T-helper 1 cell treated with Interleukin-12 subunit alpha and Interleukin-12 subunit beta and Interleukin-4 antibody, amounts not matched to agents 30 ng/mL and 1 ng/mL, for 36 hours (primary cell): ENCODE data around the gene GNAS-AS1. TPM values are rescaled to one million over a fixed set of nuclear protein-coding genes. Genes with fewer than 3 reads are reported as not detected.
"Not testable (repeated sequence)": the region's sequence is repeated elsewhere in the genome, so short reads cannot be mapped to it uniquely, and the experiment has no call there.

Source experiments
- intact Hi-C: fragments of 100-400 bp; cut with micrococcal nuclease; formaldehyde crosslinking; loops from one replicate; pipeline ENCODE4 v1.15.1; 2024
- total RNA-seq: library from RNA; stranded (reverse); gene quantifications from 2 replicates; pipeline ENCODE4 v1.2.3, GENCODE V29; 2022

Gene GNAS-AS1
- total RNA-seq, 1 donor from 2014 or later: 1.3 TPM

GRCh38 chr20:58839991-58840747 is 10.5 kb downstream of the GNAS-AS1 start:
- intact Hi-C loops: loop anchor here (1.0 kb wide), 3 partner anchors 193 to 603 kb away; no protein-coding TSS in a partner anchor

DNA sequence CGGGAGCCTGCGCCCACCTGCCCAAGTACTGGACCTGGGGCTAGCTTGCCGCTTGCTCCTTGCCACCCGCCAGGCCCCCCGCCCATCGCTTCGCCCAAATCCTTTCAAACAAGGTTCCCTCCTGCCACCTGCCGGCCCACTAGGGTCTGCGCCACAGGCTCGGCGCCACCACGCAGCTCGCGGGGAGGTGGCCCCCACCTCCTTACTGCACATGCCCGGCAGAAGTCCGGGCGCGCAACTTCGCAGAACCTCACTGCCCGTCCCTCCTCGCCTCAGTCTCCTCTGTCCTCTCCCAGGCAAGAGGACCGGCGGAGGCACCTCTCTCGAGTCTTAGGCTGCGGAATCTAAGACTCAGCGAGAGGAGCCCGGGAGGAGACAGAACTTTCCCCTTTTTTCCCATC is 11.2 kb downstream of the GNAS-AS1 start:
- intact Hi-C loops: loop anchor here (1.0 kb wide), 3 partner anchors 192 to 602 kb away; no protein-coding TSS in a partner anchor

DNA sequence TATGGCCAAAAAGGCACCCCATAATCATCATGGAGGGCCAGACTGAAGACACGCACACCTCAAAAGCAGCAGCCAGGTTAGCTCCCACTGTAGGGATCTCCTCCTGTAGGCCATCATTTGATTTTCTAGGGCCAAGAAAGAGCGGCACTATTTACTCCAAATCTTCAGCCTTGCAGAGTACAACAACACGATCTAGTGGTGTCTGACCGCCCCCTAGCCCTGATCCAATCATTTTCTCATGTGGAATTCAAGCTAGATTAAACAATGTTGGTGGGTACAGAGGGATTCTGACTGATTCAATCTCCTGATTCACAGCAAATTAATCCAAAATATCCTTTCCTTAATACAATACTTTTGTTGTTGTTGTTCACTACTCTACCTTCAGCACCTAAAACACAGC is 12.5 kb downstream of the GNAS-AS1 start:
- intact Hi-C loops: no loop called here

DNA sequence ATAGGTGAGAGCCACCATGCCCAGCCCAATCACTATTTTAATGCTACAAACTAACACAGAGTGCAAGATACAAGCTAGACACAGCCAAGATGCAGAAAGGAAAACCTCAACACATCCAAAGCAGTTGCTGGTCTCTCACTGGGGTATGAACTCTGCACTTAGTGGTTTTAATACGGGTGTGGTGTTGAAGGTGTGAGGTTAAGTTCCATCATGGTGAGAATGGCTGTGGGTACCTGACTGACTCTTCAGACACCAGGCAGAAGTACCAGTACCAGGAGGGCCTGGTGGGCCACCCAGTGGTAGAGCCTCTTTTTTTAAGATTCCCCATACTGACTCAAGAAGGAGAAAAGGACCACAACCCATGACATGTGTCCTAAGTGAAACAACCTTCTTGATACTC is 13.0 kb downstream of the GNAS-AS1 start:
- intact Hi-C loops: no loop called here

GRCh38 chr20:58836616-58837204 is 14.0 kb downstream of the GNAS-AS1 start:
- intact Hi-C loops: no loop called here

DNA sequence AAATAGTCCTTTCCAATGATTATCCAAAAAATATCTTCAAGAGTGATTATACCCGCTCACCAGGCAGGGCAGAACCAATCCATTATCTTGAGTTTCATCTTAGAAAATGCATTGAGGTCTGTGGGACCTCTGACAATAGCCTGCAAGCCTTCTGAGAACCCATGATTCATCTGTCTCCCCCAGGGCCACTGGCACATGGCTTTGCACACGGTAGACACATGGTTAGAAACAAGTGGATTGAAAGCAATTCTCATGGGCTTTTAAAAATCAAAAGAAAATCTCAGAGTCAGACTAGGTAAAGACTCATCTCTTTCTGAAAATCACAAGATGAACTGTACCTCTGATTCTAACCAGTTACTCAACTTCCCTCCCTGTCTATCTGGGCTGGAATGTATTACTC is 15.5 kb downstream of the GNAS-AS1 start:
- intact Hi-C loops: no loop called here

DNA sequence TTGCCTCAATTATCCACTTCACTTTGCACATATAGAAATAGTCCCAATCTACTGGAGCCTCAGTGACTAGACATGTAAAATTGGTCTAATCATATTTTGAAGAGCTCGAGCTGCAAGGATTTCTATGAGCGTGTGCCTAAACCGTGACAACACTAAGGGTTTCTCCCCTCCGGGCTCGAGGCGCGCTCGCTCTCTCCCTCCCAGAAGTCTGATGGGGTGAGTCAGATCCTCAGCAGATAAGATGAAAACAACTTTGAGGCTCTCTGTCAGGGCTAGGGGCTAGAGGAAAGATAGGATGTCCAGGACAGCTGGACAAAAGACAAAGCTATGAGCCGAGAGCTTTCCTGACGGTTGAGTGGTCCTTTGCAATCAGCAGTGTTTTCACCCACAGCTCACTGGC is 16.8 kb downstream of the GNAS-AS1 start:
- intact Hi-C loops: no loop called here

- intact Hi-C loops: no loop called here
Observed at GRCh38 chr20:58832457-58832856, 18.2 kb downstream of the GNAS-AS1 start.

DNA sequence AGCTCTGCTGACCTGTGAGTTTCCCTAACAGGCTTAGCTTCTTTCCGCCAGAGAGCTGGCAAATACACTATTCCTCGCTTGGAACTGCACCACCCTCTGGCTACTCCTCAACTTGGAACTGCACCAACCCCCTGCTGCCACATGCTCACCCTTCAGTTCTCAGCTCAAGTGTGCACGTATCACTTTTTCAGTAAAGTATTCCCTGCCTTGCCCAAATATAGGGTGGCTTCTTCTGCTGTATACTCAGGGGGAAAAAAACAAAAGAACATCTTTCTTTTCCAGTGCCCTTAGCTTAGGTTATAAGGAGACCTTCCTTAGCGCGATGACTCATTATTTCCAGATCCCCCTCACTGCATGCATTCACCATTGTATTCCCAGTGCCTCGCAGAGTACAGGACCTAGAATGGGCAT is 21.2 kb downstream of the GNAS-AS1 start:
- intact Hi-C loops: no loop called here

GRCh38 chr20:58828804-58829203 is 21.9 kb downstream of the GNAS-AS1 start:
- intact Hi-C loops: not testable (repeated sequence)

- intact Hi-C loops: no loop called here
Observed at GRCh38 chr20:58828136-58828535, 22.6 kb downstream of the GNAS-AS1 start.

GRCh38 chr20:58826271-58826670 is 24.4 kb downstream of the GNAS-AS1 start:
- intact Hi-C loops: no loop called here

- intact Hi-C loops: no loop called here
Observed at GRCh38 chr20:58825450-58825849, 25.3 kb downstream of the GNAS-AS1 start.

DNA sequence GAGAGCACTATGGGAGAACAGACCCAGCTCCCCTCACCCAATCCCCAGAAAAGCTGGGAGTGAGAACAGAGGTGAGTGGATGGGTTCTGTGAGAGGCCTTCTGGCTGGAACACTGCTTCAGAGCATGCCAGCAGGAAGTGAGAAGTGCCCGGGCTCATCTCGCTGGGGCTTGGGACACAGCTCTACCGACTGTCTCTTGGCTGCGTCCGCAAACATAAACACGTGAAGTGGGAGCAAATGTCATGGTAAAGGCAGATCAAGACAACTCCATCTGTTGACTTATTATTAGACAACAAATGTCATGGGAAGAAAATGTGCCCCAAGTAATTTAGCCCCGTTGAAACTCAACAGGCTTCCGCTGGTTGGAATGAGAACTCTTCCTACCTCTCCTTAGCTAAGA is 25.9 kb downstream of the GNAS-AS1 start:
- intact Hi-C loops: no loop called here

DNA sequence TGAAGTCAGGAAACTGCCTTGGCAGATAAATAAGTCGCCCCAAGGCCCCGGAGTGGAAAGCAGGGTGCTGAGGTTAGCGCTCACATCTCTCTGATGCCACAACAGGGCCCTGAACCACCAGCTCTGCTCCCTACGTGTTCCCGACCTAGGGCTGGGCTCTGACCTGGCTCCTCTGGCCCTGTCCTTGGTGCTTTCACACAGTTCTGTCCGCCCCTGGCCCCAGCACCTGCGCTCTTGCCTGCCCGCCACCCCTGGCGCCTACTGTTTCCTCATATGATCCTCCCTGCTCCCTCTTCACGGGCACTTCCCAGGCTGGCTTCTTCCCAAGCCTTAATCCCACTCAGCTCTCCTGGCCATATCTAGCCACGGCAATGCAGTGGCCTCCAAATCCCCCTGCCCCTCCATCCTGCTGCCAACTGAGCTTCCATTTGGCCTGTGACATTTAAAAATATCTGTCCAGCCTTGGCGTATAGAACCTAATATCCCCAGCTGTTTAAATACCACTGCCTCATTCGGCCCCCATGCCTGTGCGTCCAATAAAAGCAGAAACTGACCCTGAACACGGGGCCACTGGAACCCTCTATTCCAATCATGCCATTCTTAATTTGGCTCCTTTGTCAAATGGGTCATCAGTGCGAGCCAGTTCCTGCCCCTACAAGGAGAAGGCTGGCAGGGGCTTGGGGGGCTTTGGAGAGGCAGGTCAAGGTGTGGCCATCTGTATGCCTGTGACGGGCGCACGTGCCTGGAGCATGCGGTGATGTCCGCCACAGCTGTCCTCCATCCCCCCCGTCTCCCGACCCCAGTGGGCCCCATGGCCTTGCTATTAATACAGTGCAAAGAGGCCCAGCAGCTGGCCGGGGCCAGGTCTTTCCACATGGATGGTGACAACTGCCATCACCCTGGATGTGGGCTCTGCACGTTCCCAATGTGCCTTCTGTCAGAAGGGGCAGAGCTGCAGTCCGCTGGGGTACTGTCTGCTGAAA is 27.7 kb downstream of the GNAS-AS1 start:
- intact Hi-C loops: no loop called here

DNA sequence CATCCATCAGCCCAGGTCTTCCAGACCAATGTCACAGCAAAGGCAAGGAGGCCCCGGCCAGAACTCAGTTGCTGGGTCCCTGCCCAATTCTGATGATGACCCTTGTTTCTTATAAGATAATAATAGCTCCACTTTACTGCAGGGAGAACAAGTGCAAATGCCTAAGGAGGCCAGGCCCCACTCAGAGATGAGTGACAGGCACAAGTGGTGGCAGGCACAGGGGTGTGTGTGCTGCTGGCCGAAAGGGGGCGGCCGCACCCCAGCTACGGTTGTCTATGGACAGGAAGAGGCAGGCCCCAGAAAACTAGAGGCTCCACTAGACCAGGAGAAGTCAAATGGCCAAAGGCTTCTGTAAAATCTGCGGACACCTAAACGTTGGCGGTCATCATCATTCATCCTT is 28.6 kb downstream of the GNAS-AS1 start:
- intact Hi-C loops: no loop called here

GRCh38 chr20:58820515-58820914 is 30.2 kb downstream of the GNAS-AS1 start:
- intact Hi-C loops: not testable (repeated sequence)

- intact Hi-C loops: loop anchor here (2.0 kb wide), 1 partner anchor 1201 kb away; no protein-coding TSS in a partner anchor
Observed at GRCh38 chr20:58819921-58820320, 30.8 kb downstream of the GNAS-AS1 start.

- intact Hi-C loops: loop anchor here (1.0 to 2.0 kb wide), 2 partner anchors 32 to 1200 kb away; partner anchors contain the start of gene GNAS-AS1
Observed at GRCh38 chr20:58818586-58819285, 32.0 kb downstream of the GNAS-AS1 start.

- intact Hi-C loops: loop anchor here (1.0 to 2.0 kb wide), 2 partner anchors 33 to 1199 kb away; partner anchors contain the start of gene GNAS-AS1
Observed at GRCh38 chr20:58817748-58818147, 33.0 kb downstream of the GNAS-AS1 start.
